Occipital lobe (tissue), 2 donors: ENCODE results near the gene ZC3HAV1. TPM values are rescaled to one million over a fixed set of nuclear protein-coding genes. Genes with fewer than 3 reads are reported as not detected.
"Not testable (repeated sequence)": the region's sequence is repeated elsewhere in the genome, so short reads cannot be mapped to it uniquely, and the experiment has no call there.

ENCODE experiments used
- DNase-seq: peaks from one replicate; lab custom pipeline; 2025; lab: John Stamatoyannopoulos, UW
- total RNA-seq: library from RNA; depleted of rRNA; stranded (reverse); fragments of >200 nt; gene quantifications from one replicate; pipeline ENCODE4 v1.2.3, GENCODE V29; 2014

ZC3HAV1 gene
- total RNA-seq, 1 donor from 2014 or later: 5.9 TPM

DNA sequence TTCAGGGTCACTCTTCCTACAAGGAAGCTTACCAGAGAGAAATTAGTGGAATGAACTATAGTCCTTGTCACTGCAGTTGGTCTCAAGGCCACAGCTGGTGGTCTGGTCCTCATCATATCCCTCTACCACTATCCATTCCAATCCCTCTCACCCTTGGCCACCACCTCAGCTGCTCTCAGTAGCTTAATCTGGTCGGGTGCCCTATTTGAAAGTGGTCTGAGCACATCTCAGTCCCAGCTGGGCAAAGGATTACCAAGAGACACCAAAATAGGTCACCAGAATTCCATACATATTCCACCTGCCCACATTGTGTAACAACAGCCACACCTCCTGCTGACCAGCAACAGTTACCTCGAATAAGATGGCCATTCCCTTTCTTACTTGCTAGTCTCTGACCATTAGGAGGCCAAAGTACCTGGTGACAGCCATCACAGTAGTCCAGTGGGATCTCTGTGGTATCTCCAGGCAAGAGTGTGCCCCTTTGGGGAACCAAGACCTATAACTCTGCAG, 3.3 kb upstream of the ZC3HAV1 start:
- no peak for DNase-seq

DNA sequence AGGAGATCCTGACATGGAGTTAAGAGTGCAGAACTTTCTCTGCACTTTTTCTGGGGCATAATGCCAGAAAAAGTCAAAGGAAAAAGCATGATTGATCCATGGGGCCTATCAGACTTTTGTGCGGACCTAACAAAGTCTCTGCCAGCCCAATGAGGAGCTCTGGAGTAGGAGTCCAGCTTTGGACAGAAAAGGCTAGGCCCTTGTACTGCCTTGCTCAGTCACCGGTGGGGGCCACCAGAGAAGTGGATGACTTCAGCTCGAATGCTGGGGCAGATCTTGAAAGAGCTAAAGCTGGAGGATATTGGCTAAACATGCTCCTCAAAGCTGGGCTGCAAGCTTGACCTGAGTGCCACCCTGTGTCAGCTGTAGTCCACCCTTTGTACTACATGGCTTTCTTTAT, 2.8 kb upstream of the ZC3HAV1 start:
- no peak for DNase-seq

DNA sequence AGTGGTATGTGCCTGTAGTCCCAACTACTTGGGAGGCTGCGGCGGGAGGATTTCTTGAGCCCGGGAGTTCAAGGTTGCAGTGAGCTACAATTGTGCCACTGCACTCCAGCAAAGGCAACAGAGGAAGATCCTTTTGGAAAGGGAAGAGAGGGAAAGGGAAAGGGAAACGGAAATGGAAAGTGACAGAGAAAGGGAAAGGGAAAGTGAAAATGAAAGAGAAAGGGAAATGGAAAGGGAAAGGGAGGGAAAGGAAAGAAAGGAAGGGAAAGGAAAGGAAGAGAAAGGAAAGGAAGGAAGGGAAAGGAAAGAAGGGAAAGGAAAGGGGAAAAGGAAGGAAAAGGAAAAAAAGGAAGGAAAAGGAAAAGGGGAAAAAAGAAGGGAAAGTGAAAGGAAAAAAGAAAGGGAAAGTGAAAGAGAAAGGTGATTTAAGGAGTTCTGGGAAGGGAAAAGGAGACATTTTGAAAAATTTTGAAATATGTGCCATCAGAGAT, 2.3 kb upstream of the ZC3HAV1 start:
- no peak for DNase-seq

DNA sequence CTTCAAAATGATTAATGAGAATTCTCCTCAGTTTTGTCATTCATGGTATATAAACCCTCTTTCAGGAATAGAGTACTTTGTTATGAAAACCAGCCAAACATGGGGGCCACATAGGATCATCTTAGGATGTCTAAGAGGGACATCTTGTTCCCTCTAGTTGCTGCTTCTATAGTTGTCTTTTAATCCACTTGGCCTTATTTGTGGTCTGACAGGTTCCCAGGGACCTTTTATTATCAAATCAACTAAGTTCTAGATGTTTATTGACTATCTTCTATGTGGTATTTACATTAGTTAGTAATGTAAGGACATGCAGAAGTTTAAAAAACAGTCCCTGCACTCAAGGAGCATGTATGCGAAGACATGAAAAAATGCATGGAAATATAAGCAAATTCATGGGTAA, 1.6 kb upstream of the ZC3HAV1 start:
- no peak for DNase-seq

DNA sequence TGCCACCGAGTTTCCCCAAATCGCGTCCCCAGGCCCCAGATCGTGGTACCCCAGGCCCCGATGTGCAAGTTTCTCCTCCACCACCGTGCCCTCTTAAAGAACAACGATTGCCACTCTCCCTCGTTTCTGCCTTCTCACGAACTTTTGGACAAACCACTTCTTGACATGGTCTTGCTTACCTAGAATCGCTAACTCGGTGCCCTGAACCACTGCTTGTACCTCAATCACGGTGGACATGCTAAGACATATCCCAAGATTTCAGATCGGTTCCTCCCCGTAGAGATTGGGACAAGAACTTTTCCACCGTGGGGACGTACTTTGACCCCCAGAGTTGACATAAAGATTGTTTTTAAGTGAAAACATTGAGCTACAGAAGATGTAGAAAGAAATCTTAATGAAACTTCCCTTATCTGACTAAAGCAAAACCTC, 477 bp upstream of the ZC3HAV1 start:
- no peak for DNase-seq

DNA sequence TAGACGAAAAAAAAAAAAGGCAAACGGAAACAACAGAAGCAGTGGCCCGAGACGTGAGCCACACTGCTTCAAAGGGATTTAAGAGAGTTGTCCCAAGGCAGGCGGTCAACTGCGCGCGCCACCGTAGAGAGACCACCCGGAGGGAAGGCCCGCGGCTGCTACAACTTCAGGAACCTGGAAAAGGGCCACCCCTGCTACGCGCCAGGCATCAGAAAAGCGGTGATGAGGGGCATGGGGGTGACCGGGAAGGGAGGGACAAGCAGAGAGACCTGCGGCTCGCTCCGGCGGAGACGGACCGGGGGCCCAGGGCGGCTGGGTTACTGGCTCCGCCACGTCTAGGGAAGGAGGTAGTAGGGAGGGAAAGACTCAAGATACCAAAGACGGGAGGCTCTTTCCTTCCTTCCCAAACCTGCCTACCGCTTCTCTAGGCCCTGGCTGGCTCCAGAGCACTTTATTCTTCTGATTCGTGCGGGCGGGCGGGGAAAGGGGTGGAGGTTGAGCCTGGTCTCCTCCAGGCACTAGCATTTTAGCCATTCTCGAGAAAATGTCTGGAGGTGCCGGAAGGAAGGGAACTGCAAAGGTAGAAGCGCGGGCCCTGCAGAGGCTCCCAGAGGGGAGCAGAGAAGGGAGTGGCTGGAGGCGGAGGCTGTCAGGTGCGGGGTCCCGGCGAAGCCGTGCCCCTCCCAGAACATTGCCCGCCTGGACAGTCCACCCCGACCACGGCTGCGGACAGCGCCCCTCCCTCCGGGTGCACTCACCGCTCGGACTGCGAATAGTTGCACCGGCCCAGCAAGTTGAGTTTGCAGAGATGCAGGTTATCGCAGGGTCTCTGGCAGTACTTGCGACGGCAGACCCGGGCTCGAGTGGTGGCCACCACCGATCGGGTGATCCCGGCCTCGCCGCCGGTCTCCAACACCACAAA, 993 bp downstream of the ZC3HAV1 start:
- DNase-seq: no peak

DNA sequence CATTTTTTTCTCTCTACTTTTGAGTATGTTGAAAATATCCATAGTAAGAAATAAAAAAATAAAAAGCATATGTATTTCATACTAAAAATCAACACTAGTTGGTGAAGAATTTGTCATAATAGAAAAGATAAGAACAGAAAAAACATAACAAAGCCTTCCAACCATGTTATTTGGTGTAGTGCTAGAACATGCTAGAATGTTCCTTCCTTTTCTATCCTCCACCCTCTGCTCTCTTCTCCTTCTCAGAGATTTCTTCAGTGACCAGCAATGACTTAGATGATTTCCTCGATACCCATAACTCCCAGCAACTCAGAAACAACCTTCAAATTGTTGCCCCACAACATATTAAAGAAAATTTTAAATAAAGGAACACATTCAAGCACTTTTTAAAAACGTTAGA, 2.6 kb downstream of the ZC3HAV1 start:
- no peak for DNase-seq

DNA sequence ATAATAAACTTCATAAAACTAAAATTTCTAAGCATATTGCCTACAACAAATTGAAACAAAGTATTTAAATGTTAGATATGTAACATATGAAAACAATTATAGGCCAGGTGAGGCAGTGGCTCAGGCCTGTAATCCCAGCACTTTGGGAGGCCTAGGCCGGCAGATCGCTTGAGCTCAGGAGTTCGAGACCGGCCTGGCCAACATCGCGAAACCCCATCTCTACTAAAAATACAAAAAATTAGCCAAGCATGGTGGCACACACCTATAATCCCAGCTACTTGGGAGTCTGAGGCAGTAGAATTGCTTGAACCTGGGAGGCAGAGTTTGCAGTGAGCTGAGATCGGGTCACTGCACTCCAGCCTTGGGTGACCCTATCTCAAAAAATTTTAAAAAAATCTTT, 3.3 kb downstream of the ZC3HAV1 start:
- DNase-seq: not testable (repeated sequence)

DNA sequence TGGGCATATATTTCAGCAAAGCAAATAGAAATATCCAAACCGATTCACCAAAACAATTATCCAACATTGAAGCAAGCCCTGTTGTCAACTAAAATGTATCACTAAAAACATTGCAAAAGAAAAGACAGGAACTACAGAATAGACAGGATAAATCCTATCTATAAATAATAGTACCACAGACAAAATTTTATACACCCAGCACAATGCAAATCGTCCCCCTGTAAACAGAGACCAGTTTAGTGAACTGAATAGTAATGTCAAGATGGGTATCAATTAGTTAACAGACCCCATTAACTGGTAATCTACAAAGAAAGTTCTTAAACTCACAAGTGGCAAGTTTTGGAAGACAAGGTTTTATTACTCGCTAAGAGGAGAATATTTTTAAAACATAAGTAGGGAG, 4.0 kb downstream of the ZC3HAV1 start:
- no peak for DNase-seq

DNA sequence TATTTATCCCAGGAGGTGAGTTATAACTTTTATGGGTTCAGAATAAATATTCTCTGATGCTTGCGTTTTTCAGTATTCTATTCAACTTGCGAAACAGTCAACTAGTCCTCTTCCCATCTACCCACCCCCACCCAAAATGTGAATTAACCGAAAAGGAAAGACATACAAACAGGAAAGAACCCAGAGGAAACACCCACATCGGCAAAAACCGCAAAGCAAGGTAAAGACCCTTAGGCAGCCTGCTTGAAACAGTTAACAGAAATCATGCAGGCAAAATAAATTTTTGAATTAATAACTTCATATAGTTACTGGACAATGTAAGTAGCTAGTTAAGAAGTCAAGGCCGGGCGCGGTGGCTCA, 5.4 kb downstream of the ZC3HAV1 start:
- no peak for DNase-seq

DNA sequence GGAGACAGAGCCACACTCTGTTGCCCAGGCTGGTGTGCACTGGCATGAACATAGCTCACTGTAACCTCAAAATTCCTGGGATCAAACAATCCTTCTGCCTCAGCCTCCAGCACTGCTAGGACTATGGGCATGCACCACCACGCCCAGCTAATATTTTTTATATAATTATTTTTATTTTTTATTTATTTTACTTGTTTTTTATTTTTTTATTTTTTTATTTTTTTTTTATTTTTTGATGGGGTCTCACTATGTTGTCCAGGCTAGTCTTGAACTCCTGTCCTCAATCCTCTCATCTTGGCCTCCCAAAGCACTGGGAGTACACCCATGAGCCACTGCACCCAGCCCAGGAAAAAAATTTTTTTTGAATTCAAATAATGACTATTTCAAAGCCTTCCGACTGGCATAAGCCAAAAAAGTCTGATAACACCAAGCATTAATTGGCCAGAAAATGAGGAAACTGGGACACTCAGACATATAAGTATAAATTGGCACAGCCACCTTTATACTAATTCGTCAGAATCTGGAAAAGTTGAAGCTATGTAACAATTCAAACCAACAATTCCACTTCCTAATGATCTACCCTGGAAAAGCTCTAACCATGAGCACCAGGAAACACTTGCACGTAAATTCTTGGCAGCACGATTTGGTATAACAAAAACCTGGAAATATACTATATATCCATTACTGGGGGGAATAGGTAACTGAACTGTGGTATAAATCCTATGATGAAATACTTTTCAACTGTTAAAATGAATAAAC, 6.3 kb downstream of the ZC3HAV1 start:
- DNase-seq: no peak

DNA sequence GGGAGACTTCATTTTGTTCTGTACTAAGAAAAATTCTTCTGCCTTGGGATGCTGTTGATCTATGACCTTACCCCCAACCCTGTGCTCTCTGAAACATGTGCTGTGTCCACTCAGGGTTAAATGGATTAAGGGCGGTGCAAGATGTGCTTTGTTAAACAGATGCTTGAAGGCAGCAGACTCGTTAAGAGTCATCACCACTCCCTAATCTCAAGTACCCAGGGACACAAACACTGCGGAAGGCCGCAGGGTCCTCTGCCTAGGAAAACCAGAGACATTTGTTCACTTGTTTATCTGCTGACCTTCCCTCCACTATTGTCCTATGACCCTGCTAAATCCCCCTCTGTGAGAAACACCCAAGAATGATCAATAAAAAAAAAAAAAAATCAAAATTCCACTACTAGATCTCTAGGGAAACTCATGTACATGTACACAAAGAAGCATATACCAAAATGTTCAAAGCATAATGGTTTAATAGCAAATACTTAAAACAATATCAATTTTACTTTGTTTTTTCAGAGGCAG, 7.8 kb downstream of the ZC3HAV1 start:
- not testable (repeated sequence) for DNase-seq

DNA sequence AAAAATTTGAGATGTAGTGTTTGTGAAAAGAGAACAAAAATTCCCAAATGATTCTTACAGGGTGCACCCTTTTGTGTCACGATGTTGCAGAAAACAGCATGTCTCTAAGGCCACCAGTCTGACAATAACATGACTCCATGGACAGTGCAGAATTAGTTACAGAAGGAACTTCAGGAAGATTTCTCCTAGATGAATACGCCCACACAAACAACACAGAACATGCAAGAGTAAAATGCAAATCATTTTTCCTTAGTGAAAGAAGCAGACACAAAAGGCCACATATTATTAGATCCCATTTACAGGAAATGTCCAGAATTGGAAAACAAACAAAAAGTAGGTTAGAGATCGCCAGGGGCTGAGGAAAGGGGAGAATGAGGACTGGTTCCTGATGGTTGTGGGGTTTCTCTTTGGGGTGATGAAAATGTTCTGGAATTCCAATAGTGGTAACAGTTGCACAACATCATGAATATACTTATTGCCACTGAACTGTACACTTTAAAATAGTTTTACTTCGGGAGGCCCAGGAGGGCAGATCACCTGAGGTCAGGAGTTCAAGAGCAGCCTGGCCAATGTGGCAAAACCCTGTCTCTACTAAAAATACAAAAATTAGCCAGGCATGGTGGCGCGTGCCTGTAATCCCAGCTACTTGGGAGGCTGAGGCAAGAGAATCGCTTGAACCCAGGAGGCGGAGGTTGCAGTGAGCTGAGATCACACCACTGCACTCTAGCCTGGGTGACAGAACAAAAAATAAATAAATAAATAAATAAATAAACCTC, 10.2 kb downstream of the ZC3HAV1 start:
- no peak for DNase-seq

DNA sequence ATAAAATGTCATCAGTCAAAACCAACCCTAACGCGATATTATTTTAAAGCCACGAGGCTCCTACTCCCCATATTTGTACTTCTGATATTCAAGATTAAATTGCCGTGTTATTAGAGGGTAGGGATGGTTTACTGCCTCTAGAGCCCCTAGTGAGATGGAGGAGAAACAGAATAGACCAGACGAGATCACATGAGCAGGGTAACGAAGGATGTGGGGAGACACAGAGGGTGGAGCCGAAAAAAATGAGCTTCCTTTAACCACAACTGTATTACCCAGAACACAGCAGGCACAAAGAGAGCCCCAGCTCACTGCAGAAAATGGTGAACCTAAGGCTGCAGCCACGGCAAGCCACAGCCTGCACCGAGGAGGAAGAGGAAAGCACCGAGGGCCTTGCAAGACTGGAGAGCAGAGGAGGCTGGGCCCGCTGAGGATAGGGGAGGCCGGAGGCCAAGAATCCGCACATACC, 14.3 kb downstream of the ZC3HAV1 start:
- DNase-seq: no peak

DNA sequence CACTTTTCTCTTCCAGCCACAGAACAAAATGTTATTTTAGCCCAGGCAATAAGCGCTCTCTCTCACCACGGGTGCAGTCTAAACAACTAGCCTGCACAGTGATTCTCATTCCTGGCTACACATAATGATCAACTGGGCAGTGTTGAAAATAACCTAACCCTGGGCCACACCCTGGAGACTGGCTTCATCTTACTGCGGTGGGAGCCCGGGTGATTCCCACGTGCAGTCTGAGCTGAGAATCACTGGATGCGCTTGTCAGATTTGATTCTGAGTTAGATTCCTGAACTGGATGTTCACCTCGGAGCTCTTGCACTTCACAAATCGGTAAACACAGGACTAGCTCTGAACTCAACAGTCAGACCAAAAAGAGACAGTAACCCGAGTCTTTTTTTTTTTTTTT, 14.9 kb downstream of the ZC3HAV1 start:
- DNase-seq: no peak

DNA sequence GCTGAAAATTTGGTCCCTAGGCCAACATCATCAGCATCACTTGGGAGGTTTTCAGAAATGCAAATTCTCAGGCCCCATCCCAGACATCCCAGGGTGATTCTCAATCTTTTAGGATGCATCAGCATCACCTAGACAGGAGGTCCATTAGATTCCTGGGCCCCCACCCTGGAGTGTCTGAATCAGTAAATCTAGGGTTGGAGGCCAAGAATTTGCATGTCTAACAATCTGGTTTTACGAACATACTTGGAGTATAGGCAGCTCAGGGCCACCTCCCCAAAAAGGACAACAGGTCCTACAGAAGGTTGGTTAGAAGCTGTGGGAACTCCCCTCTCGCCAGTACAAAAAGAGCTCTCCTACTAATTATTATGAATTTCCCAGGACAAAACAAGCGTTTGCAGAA, 15.5 kb downstream of the ZC3HAV1 start:
- DNase-seq: no peak

DNA sequence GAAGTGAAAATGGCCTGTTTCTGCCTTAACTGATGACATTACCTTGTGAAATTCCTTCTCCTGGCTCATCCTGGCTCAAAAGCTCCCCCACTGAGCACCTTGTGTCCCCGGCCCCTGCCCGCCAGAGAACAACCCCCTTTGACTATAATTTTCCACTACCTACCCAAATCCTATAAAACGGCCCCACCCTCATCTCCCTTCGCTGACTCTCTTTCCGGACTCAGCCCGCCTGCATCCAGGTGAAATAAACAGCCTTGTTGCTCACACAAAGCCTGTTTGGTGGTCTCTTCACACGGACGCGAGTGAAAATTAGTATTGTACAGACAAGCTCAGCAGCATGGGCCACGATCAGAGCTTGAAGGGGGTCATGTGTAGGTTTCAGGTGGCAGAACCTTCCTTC, 16.0 kb downstream of the ZC3HAV1 start:
- not testable (repeated sequence) for DNase-seq

DNA sequence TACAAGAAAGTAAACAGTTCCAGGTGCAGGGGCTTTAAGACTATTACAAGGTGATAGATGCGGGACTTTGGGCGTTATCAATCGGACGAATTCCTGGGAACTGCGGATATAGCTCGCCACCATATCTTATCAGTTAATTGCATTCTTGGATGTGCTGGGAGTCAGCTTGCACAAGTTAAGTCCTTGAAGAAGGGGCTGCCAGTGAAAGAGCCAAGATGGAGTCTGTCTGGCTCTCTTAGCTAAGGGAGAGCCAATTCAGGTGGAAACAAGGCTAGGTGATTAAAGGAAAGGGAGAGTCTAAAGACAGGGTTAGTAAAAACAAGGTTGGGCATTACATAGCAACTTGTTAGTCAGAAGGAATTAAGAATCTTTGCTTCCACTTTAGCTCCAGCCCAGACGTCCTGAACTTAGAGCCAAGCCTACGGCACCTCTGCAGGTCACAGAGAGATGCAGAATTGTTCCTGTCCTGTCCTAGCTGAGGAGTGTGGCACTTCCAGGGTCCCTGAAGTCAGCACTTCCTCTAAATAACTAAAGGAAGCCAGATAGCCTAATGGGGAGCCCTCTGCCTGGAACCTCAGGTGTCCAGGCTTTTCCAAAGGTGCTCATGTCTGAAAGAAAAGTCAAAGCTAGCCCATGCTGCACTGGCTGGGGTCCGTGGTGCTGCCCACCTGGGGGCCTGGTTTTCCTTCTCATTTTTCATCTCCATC, 17.3 kb downstream of the ZC3HAV1 start:
- DNase-seq: no peak

DNA sequence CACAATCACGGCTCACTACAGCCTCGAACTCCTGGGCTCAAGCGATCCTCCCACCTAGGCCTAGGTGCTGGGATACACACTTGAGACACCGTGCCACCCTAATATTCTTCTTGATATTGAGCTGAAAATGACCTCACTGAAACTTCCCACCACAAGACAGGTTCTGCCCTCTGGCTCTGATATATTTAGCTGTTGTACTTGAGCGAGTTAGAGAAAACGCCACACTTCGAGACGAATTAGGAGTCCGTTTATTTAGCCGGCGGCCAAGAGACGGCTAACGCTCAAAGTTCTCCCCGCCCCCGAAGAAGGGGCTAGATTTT, 17.9 kb downstream of the ZC3HAV1 start:
- no peak for DNase-seq

DNA sequence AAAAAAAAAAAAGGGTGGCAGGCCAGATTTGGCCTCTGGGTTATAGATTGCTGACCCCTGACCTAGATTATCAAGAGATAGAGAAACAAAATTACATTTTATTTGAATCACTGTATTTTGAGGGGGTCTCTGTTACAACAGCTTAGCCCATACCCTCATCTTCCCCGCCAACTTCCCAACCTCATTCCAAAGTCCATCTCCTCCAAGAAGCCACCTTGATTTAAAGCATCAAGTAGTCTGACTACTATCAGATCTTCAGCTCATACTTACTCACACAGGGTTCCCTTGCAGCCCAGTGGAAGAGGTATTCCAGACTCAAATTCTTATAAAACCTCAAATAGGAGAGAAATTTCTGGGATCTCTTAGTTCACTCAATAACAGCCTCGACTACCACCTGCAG, 20.4 kb downstream of the ZC3HAV1 start:
- DNase-seq: no peak

DNA sequence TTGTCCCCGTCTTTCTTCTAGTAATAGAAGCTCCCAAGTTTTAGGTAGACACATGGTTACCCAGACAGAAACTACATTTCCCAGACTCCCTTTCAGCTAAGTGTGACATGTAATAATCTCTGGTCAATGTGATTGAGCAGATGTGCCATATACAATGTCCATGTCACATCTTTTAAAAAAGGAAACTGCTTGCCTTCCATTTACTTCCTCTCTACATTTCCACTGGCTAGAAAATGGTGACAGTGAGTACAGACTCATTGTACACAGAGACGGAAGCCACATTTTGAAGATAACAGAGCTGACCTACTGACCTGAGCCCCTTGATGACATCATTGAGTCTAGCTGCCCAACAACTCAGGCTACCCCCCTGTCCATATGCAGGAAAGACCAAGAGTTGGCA, 21.3 kb downstream of the ZC3HAV1 start:
- no peak for DNase-seq
